GM20431 (cell line): Measurements from ENCODE around the gene C1QB.
"Not testable (repeated sequence)": the region's sequence is repeated elsewhere in the genome, so short reads cannot be mapped to it uniquely, and the experiment has no call there.

Experiments
- in situ Hi-C: fragments of 300-500 bp; cut with MseI, MboI; formaldehyde crosslinking; loops from one replicate; pipeline ENCODE4 v1.15.0; 2020; ENCODE audit warnings: low sequenced_read_pairs; ENCODE audit not compliant: unreplicated experiment

C1QB gene

DNA sequence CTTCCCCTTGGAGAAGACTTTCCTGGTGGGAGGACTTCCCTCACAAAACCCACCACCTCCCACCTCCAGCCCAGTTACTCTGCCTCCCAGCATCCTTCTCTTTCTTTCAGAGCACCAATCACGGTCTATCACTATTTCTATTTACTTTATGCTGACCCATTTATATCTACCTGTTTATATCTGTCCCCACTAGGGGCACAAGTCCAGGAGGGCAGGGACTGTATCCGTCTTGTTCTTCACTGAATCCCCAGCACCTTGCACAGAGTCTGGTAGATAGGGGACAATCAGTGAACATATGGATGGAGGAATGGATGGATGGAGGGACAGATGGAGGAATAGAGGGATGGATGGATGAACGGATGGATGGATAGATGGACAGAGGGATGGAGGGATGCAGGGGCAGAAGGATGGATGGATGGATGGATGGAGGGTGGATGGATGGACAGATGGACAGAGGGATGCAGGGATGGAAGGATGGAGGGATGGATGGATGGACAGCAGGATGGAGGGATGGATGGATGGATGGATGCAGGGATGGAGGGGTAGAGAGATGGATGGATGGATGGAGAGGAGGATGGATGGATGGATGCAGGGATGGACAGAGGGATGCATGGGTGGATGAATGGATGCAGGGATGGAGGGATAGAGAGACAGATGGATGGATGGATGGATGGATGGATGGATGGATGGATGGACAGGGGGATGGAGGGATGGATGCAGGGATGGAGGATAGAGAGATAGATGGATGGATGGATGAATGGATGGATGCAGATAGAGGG is 5.5 kb downstream of the C1QB start:
- in situ Hi-C loops, result no loop called here

DNA sequence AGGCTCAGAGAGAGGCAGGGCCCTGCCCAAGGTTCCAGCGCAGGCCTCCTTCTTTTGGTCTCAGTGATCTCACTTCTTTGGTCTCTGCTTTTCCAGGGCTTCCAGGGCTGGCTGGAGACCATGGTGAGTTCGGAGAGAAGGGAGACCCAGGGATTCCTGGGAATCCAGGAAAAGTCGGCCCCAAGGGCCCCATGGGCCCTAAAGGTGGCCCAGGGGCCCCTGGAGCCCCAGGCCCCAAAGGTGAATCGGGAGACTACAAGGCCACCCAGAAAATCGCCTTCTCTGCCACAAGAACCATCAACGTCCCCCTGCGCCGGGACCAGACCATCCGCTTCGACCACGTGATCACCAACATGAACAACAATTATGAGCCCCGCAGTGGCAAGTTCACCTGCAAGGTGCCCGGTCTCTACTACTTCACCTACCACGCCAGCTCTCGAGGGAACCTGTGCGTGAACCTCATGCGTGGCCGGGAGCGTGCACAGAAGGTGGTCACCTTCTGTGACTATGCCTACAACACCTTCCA is 7.7 kb downstream of the C1QB start:
- in situ Hi-C loops, result no loop called here

DNA sequence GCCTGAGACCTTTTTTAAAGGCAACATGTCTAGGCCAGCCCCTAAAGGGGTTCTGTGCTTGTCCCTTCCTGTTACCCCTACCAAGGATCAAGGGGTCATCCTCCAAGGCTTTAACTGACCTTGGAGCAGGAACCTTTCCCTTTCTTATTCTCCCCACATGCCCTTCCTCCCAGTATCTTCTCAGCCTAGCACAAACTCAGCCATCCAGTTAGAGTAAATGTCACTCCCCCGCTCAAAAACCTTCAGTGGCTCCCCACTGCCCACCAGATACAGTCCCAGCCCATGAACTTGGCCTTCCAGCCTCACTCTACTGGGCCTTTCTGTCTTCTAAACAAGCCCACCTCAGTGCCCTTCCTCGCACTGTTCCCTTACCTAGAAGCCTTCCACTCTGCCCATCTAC is 8.8 kb downstream of the C1QB start:
- in situ Hi-C loops, result no loop called here

DNA sequence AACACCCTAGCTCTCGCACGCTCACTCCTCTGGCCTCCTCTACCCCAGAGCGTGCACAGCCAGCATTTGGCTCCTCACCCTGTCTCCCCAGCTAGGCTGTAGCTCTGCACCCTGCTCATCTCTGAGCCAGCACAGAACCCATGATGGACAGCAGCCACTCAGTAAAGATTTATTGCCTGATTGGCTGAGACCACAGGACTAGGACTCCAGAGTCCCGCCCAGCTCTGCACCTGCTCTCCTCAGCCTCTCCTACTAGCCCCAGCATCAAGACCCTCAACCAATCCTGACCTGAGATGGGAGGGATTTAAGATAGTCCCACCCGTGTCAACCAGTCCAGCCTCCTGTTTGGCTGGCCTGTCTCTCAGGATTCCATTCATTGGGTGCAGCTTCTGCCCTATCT is 9.3 kb downstream of the C1QB start:
- in situ Hi-C loops, result no loop called here

DNA sequence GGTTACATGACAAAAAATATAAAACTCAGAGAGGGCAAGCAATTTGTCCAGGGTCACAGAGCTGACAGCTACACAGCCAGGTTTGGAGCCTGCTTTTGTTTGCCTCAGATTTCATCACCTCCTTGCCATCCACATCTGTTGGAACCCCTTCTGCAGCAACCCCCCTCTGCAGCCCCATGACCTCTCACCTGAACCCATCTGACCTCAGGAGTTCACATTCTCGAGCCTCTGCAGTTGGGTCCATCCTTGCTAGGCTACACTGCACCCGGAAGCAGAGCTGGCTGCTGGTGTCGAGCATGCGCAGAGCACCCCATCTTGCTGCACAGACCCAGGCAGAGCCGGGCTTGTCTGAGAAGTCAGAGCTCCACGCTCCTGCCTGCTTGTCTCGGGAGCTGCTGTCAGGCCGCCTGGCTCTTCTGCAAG is 10.0 kb downstream of the C1QB start:
- in situ Hi-C loops, result no loop called here

DNA sequence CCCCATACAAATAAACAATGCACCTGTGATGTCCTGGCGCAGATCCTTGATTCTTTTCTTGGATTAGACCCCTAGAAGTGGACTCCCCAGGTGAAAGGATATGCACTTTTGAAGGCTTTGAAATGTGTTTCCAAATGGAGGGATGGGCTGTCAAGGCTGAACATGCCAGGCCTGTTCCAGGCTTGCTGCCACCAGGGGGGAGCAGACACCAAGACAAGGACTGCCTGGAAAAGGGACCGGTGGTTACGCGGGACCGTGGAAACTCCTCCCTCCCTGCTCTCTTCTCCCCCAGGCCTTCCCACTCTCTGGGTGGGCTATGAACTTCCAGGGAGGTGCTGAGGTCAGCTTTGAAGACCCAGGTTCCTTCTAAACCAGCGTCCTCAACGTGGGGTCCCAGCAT is 12.7 kb downstream of the C1QB start:
- in situ Hi-C loops, result no loop called here

DNA sequence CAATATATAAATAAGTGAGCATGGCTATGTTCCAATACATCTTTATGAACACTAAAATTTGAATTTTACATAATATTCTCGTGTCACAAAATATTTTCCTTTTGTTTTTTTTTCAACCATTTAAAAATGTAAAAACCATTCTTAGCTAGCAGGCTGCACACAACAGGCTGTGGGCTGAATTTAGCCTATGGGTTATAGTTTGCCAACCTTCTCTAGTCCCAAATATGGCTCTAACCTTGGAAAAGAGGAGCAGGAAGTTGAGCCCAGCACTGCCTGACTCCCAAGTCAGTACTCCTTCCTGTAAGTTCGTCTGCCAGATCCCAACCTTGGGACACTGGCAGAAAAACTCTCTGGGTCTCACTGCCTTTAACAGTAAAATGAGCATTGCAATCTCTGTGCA is 13.4 kb downstream of the C1QB start:
- in situ Hi-C loops, result no loop called here

DNA sequence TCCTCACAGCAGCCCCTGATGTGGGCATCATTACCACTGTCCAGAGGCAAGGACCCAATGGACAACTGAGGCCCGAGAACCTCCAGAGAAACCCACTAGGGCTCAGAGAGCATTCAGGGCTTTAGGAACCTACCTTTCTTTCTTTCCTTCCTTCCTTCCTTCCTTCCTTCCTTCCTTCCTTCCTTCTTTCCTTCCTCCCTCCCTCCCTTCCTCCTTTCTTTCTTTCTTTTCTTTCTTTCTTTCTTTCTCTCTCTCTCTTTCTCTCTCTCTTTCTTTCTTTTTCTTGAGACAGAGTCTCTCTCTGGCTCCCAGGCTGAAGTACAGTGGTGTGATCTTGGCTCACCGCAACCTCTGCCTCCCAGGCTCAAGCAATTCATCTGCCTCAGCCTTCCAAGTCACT is 15.8 kb downstream of the C1QB start:
- in situ Hi-C loops, result not testable (repeated sequence)

DNA sequence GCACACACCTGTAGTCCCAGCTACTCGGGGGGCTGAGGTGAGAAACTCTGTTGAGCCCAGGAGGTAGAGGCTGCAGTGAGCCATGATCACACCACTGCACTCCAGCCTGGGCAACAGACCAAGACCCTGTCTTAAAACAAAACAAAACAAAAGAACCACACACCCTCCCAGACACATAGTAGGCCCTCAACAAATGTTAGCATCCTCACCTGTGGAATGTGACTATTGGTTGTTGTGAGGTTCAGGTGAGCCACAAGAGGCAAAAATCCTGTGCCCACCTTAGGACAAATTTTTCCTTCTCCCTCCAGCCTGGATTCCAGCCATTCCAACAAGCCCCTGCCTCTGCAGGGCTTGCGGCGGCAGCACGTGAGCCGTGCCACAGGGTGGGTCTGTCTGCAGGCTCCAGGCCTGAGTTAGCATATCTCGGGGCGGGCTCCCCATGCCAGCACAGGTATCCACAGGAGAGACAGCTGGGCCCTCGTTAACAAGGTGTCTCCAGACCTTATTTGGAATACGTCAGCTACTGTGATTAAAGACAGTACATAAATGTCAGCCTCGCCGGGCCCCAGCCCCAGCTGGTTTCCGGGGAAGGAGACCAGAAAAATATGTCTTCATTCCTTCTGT is 17.4 kb downstream of the C1QB start:
- in situ Hi-C loops, result no loop called here

DNA sequence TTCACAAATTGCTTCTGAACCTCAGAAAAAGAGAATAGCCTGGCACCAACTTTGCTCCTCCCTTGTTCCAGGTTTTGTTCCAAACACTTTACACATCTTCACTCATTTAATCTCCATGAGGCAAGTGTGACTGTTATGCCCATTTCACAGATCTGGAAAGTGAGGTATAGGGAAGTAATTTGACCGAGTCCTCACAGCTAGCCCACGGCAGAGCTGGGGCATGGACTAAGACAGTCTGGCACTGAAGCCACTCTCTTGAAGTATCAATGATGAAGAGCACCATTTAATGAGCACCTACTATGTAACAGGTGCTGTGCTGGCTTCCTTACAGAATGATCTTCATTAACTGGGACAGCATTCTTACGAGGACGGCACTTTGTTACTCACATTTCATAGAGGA is 19.0 kb downstream of the C1QB start:
- in situ Hi-C loops, result no loop called here

DNA sequence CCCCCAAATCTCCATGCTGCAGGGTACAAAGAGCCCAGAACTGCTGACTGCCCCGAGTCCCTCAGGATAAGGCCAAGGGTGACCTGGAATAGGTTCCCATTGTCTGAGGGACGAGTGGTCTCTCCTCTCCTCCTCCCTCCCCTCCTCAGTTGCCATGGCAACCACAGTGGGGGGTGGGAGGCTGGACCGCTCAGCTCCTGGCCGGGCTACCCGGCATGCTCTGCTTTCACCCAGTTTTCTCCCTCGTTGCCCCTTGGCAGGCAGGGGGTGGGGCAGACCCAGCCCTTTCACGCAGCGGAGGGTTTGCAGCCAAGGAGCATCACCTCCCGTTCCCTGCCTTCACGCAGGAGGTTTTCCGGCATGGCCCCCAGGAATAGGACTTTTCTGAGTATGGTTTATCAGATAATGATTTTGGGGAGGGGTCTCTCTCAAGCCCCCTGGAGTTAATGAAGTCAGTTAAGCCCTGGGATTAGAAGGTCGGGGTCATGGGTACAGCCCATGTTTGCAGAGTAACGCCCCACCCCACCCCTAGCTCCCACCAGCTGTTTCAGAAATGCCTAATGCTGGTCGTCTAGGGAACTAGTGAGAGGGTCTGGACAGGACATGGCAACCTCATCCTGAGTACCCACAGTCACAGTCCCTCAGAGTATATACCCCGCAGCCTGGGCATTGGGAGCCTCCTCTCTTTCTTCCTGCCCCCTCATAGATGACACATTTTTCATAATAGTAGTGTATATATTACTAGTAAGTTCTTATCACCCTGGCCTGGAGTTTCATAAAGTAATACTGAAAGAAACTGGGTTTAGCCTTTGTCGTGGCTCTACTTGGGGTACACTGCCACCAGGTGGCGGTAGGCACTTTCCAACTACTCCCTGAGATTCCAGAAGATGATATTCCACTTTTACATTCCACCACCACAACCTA is 20.7 kb downstream of the C1QB start:
- in situ Hi-C loops, result no loop called here

DNA sequence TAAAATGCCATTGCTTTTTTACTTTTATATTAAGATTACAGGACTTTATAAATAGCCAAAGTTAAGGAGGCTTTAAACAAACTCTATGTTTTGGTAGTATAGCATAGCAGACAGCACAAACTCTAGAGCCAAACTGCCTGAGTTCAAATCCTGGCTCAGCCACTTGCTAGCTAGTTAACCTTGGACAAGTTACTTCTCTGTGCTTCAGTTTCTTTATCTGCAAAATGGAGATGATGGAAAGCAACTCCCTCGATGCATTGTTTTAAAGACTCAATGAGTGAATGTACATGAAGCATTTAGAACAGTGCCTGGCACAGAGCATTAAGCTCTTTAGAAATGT is 21.3 kb downstream of the C1QB start:
- in situ Hi-C loops, result no loop called here

DNA sequence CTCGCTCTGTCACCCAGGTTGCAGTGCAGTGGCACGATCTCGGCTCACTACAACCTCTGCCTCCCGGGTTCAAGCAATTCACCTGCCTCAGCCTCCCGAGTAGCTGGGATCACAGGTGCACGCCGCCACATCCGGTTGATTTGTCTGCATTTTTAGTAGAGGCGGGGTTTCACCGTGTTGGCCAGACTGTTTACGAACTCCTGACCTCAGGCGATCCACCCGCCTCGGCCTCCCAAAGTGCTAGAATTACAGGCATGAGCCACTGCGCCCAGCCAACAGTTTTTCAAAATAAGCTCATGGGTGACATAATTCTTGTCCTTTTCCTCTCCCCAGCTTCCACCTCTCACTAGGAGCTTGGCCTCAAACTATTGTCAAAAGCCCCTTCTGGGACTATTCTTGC is 23.1 kb downstream of the C1QB start:
- in situ Hi-C loops, result not testable (repeated sequence)

DNA sequence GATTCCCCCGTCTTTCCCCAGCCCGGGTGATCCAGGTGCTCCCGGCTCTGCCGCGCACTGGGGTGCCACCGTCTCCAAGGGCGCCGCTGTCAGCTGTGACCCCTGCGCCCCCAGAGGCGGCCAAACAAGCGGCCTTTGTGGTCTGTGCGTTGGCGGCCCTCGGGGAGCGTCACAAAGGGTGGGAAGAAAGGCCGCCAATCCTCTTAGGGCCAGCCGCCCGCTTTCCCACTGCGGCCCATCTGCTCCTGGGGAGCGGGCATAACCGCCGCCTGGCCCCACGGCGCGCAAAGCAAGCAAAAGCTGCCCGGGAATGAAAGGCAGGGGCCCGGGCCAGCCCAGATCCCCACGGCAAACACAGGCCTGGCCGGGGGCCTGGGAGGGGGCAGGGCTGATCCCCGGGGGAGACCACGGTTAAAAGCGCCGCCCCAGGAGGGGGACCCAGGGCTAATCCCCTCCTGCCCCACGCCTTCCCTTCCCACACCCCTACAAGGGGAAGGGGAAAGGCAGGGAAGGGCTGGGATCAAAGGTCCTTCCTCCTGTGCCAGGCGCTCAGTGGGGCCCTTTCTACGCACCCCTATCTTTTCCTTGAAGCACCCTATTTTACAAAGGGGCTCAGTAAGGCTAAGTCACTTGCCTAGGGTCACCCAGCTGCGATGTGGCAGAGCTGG is 24.0 kb downstream of the C1QB start:
- in situ Hi-C loops, result no loop called here

DNA sequence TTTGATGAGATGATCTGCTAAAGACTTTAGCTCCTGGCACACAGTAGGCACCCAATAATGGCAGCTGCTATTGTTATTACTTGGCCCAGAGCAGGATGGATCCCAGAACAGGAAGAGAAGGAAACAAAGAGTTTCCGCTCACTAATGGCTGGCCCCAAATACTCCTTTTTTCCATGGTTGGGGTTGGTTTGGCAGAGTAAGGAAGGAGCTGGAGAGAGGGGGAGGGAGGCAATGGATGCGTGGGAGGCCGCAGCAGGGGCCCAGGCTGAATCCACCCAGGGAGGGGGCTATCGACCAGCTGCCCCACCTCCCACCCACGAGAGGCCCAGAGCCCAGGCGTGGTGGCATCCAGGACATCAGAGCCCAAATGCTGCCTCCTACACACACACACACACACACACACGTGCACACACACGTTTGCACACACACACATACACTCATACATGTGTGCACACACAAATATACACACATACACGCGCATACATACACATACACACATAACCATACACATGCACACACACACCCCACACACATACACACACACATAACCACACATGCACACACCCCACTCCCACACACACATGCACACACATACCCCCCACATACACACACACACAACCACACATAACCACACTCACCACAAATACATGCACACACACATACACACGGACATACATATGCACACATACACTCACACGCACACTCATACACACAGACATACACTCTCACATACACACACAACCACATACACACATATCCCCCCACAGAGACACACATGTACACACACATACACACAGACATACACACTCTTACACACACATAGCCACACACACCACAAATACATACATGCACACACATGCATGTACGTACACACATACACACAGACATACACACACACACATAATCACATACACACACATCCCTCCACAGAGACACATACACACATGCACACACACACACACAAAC is 25.2 kb downstream of the C1QB start:
- in situ Hi-C loops, result no loop called here

DNA sequence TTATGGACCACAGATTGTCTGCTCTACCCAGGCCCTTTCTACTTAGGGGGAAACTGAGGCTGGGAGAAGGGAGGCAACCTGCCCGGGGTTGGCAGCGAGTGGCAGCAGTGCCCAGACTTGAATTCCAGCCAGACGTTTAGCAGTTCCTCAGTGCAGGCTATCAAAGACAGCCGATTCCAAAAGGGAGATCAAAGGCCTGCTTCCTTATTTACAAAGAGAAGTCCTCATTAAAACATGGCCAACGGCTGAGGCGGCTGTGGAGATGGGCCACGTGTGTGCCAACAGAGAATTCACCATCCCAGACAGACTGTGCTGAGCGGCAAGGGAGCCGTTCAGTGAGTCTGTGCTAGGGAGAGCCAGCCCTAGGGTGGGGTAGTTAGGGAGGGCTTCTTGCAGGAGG is 27.7 kb downstream of the C1QB start:
- in situ Hi-C loops, result no loop called here

DNA sequence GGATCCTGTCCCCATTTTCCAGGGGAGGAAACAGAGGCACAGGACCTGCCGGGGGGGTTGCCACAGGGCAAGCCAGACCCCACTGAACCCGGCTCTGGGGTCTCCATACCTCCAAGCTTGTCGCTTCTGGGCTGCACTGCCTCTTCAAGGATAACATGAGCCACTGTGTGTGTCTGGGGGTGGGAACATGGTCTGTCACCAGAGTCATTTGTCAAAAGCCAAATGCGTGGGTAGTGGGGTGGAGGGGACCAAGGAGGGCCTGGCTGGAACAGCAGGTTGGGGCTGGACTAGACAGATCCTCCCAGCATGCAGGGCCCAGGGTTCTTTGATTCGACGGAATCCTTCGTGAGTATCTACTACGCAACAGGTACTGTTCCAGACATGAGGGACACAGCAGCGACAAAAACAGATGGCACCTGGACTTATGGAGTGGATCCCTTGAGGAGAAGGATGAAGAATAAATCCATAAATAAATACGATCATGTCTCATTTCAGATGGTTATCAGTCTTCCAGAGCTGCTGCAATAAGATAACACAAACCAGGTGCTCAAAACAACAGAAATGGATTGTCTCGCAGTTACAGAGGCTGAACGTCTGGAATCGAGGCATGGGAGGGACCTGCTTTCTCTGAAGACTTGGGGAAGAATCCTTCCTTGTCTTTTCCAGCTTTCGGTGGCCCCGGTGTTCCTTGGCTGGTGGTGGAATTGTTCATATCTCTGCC is 28.7 kb downstream of the C1QB start:
- in situ Hi-C loops, result no loop called here

DNA sequence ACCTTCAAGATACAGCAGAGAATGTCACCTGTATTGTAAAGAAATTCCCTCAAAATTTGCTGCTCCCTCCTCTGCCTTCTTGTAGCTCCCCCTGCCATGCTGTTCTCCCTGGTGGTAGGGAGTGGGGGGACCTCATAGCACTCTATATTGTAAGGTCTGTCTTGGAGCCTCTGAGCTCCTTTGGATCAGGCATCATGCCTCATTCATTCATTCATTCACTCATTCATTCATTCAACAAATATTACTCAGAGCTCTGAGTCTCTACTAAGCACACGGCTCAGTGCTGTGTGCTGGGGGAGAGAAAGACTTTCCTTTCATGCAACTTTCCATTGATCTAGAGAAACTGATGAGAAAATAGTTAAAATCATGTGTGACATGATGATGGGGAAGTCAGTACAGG is 30.5 kb downstream of the C1QB start:
- in situ Hi-C loops, result no loop called here
